AG09309 (cell line): Measurements from ENCODE around the gene UBAP2L.

Experiments
- DNase-seq: peaks from one replicate; pipeline ENCODE4 v3.0.0-alpha.2; 2010; ENCODE audit warnings: low read depth
- H3K4me3 ChIP-seq: 2 replicates; pipeline ENCODE4 v1.5.1; 2011; ENCODE audit warnings: mild to moderate bottlenecking, low read depth, low read length, moderate library complexity; ENCODE audit not compliant: control insufficient read depth
- CTCF ChIP-seq: IDR thresholded peaks from 2 replicates; pipeline ENCODE4 v1.5.1; 2011; ENCODE audit warnings: mild to moderate bottlenecking, low read depth, low read length, inconsistent platforms; ENCODE audit not compliant: insufficient read depth, control insufficient read depth; ENCODE audit errors: missing control alignments

Gene UBAP2L

DNA sequence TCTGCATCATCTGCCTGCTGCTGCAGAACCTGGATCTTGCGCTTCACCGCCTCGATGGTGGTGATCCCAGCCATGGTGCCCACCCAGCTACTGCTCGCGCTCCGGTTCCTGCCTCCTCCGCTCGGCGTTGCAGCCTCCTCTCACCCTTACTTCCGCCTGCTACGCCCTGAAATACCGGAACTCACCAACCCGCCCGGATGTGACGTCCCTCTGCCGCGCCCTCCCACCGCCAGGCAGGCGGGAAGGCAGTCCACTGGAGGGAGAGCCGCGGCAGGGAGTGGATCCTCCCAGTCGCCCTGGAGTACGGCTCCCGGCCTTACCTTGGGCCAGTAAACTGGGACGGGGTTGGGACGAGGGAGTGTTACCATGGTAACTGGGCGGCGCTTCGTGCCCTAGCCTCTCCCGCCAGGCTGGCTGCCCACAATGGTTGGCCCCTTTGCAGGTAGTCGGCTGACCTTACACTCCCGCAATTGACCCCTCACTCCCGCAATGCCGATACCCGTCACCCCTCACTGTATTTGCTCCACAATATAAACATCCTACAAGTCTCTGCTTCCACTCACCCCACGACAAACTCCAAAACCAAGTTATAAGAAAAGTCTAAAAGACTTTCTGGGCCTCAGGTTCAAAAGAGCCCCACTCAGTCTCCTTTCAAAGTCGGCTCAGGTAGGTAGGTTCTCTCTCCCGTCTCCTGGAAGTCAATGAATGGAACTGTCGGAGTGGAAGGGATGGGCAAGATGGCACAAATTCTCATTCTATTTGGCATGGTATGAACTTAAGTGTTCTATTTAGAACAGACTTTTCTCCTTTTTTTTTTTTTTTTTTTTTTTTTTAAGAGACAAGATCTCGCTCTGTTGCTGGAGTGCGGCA lies 37.5 kb upstream of the UBAP2L start:
- DNase-seq = peak; percentile 70
- peak overlapping the region; percentile 91 for H3K4me3 ChIP-seq
- no peak for TF ChIP-seq CTCF

GRCh38 chr1:154186177-154186576 lies 34.6 kb upstream of the UBAP2L start:
- no peak for DNase-seq
- peak; percentile 47 for TF ChIP-seq CTCF
- no peak overlapping the region for H3K4me3 ChIP-seq

GRCh38 chr1:154186852-154187501 lies 33.8 kb upstream of the UBAP2L start:
- no peak overlapping the region for H3K4me3 ChIP-seq
- no peak for DNase-seq
- TF ChIP-seq CTCF = no peak

DNA sequence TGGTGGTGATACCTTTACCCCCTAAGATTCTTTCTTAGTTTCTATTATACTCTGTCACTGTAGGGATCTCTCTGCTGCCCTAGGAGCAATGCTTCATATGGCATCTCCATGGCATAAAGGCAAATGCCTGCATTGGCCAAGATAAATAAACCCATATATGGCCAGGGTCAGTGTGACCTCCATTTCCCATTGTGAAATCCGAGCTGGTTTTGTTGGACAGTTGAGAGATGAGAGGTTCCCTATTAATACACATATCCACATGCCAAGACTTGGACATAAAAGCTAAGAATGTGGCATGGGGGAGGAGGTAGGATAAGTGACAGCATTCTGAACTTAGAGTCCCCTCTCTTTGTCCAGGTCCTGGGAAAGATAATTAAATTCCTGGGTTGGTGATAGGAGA lies 30.2 kb upstream of the UBAP2L start:
- TF ChIP-seq CTCF = no peak

GRCh38 chr1:154191990-154192461 lies 28.7 kb upstream of the UBAP2L start, which contains the start of gene TPM3:
Gene TPM3 (minus strand): TSS chr1:154192100. CDS start chr1:154192018, 82 bp downstream.
- no peak for DNase-seq
- no peak within 1 kb of the TSS for H3K4me3 ChIP-seq
- TF ChIP-seq CTCF = no peak

More for the DNA sequence above, 30.2 kb upstream of the UBAP2L start:
- peak; percentile 17 for DNase-seq
- no peak overlapping the region for H3K4me3 ChIP-seq

DNA sequence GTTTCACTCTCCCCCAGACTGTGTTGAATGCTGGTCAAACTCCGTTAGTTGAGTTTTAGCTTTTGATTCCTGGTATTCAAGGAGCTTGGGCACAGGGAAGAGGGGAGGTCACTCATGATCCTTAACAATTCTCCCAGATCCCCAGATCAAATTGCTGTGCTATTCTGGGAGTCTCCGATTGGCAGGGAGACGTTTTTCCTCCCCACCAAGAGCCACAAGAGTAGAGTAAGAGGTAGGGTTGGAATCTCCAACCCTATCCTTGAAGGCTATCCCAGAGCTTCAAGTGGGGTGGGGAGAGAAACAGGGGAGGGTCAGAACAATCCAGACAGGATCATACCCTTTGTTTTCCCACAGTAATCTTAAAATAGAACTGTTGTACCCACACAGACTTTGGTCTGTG lies 28.3 kb upstream of the UBAP2L start:
- TF ChIP-seq CTCF = no peak
- H3K4me3 ChIP-seq = no peak overlapping the region
- DNase-seq = no peak
